GM19328 (cell line): Measurements from ENCODE around the gene EIF4G2.

Source experiments
- ATAC-seq: cut with Tn5 transposase; IDR thresholded peaks from one replicate; pipeline ENCODE4 v1.9.1; 2021; ENCODE audit warnings: mild to moderate bottlenecking, moderate library complexity; ENCODE audit not compliant: unreplicated experiment

EIF4G2 gene

DNA sequence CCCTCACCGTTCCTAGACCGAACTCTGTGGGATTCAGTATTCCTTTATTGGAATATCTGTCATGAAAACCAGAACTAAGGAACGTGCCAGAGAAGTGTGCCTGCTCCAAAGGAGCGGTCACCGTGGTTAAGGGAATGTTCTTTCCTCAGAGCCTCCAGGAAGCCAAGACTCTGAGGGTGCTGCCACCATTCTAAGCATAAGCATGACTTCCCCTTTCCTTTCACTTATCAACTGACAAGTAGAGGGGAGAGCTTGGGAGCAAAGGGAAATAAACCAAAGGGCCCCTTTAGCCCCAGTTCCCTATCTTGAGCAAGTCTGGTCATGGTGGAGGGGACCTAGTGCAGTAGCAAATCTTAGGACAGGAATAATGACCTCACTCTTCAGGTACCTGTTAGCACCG lies 30.9 kb downstream of the EIF4G2 start:
- no peak for ATAC-seq

DNA sequence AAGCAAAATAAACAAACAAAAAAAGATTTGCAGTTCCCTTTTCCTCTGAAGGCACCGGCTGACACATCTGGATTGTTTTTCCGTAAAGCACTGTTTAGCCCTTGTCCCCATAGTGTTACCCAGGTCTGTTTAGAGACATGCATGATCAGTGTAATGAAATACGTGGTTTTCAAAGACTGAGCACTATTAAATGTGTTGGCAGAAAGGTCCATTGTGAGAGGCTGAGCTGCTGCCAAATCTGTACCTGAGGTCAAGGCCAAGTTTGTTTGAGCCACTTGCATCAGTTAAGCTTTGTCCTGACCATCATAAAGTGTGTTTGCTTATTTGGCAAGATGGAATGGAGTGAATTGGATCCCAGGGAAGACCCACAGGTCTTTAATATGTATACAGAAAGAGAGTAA lies 31.3 kb downstream of the EIF4G2 start:
- ATAC-seq, result no peak

DNA sequence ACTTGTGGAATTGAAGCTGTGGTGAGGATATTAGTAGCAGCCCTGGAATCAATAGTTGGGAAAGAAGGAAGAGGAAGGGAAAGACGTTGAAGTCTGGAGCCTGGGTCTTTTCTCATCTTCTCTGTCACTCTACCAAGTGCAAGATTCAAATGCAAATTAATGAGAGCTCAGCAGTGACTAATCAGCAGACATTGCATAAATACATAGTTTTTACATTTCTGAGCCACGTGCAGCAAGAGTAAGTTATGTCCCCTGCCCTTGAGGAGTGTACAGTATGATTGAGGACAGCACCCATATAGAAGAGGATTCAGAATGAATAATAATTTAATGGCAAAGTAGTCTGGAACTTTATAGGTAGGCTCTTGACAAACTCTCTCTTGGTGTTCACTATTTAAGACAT lies 33.9 kb downstream of the EIF4G2 start:
- no peak for ATAC-seq

GRCh38 chr11:10771457-10771856 lies 37.3 kb downstream of the EIF4G2 start:
- ATAC-seq, result no peak

DNA sequence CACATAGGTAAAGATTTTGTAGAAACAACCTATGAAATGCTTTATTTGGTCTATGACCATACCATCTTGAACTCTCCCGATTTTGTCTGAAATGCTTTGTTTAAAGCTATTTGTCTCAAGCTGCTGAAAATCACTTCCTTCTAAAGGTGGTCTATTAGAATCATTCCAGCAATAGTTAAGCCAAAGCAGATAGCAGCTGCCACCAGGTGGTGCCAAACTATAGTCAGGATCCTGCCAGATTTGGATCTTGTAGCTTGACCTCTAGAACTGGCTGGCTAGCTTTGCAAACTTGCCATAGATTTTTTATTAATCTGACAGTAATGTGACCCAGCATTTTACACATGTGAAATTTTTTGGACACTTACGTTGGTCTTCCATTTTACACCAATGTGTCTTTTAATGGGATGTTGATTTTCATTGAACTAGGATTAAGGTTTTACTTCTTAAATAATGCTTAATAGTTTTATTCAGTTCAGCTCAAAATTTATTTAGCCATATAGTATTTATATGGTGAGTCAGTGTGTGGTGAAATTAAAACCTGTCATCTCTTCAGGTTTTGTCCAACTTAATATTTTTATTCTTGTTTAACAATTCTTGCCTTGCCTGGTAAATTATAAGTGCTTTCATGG lies 38.0 kb downstream of the EIF4G2 start:
- ATAC-seq, result no peak

DNA sequence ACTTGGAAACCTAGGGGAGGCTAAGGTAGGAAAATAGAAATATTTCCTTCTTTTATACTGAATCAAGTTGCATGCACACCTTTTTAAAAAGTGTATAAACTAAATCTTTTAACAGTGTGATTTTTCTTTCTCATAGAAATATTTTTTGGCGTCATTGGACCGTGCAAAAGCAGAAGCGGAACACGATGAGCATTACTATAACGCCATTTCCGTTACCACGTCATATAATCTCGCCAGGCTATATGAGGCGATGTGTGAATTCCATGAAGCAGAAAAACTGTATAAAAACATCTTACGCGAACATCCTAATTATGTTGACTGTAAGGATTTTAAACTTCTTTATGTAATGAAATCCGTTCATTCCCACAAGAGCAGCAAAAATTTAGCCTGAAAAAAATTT lies 44.3 kb downstream of the EIF4G2 start:
- ATAC-seq, result no peak

DNA sequence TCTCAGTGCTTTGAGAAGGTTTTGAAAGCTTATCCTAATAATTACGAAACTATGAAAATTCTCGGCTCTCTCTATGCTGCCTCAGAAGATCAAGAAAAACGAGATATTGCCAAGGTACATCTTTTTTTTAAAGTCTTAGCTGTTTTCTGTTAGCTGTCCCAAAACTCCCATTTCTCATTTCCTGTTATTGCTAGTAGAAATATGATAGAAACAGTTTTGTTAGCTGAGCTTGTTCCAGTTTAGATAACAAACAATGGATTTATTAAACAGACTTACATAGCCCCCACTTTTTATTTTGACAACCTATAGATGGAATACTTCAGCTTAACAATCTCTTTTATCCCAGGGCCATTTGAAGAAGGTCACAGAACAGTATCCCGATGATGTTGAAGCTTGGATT lies 45.0 kb downstream of the EIF4G2 start:
- no peak for ATAC-seq

- no peak for ATAC-seq
Measured at GRCh38 chr11:10762913-10763421, 45.8 kb downstream of the EIF4G2 start.

GRCh38 chr11:10762185-10762584 lies 46.5 kb downstream of the EIF4G2 start:
- ATAC-seq, result peak; percentile 84

DNA sequence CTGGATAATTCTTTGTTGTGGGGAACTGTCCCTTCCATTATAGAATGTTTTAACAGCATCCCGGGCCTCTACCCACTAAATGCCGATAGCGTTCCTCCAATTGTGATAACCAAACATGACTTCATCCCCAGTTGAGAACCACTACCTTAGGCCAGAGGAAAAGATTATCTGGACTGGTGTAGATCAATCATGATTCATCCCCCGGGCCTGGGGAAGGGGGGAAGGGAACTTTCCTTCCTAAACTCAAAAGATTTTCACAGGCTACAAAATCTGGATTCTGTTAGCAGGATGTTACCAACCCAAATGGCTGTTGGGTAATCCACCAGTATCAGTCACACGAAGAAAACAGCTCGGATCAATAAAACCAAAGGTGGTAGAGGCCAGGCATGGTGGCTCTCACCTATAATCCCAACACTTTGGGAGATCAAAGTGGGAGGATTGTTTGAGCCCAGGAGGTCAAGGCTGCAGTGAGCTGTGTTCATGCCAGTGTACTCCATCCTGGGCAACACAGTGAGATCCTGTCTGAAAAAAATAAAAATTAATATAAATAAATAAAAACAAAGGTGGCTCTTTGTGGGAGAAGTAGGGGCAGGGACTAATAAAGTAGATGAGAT lies 47.5 kb downstream of the EIF4G2 start:
- ATAC-seq, result no peak

- ATAC-seq, result no peak
Measured at GRCh38 chr11:10758957-10759356, 49.8 kb downstream of the EIF4G2 start.

DNA sequence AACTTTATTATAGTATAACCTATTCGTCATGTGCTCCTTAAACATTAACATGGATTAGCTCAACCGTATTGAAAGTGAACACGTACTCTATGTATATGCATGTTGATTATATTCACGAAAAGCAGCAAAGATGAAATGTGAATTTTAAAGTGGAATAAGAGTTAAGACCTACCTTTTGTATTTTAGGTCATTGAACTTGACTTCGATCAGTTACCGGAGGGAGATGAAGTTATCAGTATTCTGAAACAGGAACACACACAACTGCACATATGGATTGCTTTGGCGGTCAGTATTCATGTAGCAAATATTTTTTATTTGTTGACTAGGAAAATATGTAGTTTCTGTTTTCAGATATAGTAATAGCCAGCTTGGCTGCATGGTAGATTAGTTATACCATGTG lies 56.2 kb downstream of the EIF4G2 start:
- no peak for ATAC-seq

DNA sequence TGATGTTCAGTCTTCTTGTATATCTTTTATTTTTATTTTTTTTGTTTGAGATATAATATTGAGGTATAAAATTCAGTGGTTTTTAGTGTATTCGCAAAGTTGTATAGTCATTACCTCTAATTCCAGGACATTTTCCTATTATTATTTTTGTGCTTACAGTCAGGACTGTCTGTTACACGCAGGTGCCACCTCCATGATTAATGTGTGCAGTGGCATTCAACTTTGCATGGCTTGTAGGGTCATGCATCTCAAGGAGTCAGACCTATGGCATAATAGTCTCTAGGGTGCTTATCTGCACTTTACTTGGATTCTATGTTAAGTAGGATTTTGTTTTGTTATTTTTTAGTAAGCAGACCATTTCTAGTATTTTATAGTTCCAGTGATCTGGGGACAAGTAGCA lies 56.7 kb downstream of the EIF4G2 start:
- ATAC-seq, result no peak

GRCh38 chr11:10751581-10751940 lies 57.2 kb downstream of the EIF4G2 start:
- peak; percentile 10 for ATAC-seq

DNA sequence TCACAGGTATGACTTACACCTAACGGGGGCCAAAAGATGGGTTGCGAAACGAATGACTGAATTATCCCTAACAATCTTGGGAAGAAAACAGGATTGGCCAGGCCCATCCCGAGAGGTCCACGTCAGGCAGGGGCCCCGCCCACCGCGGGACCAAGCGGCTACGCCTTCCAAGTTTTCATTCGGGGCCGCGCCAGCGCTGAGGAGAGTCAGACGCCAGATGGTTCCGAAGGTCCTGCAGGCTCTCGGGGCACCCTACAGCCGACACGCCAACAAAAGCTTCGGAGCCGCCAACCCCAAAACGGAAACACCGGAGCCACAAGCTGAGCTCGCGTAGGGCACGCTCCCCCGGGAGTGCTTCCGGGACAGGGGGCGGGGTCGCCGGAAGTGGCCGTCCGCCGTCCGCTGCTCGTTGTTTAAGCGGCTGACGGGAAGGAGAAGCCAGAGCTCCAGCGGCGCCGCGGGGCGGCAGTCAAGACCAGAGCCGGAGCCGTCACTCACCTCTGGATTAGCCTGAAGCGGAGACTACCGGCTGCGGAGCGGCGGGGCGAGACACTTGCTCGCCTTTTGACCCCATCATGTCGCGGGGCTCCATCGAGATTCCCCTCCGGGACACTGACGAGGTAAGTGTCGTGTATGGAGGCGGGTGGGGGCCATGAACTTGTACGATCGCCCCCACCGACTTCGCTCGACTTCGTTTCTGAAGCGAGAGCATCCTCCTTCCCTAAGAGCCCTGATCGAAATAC lies 57.7 kb downstream of the EIF4G2 start, which contains the start of gene CTR9:
Gene CTR9 (plus strand): TSS at position 409 of the 743 bp plus-strand sequence. CDS start 167 bp downstream, at position 576.
- peak; percentile 84 for ATAC-seq

- ATAC-seq, result no peak
Measured at GRCh38 chr11:10749476-10749875, 59.2 kb downstream of the EIF4G2 start.

DNA sequence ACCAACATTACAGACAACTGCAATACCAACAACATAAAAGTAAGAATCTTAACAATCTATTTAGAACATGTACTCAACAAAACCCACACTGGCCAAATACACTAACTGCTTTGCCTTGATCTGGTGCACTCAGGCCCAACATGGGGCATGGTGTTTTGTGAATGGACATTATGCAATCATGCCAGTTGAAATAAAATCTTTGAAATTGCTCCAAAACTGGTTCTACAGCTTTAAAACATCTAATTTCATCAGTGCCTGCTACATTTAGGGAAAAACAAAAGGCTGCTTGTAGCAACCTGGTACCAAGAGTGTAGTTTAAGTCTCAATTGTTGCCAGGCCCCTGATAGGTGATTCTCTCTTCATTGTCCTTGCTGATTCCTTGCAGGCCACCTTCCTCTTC lies 61.0 kb downstream of the EIF4G2 start:
- no peak for ATAC-seq
